SK-N-SH (cell line): ENCODE data around the gene NSUN7. TPM values are rescaled to one million over a fixed set of nuclear protein-coding genes. Genes with fewer than 3 reads are reported as not detected.

Experiments used
- CTCF ChIA-PET: fragments of 300-600, 350-600 bp; formaldehyde crosslinking; extraction: SDS; loops from one replicate; lab custom pipeline; 2021; lab: Yijun Ruan, JAX
- POLR2A ChIA-PET: fragments of 350-600 bp; sonication (Branson Sonifier 250); formaldehyde crosslinking; extraction: SDS; loops from one replicate; lab custom pipeline; 2020; ENCODE audit warnings: antibody characterized with exemption, inconsistent platforms; lab: Yijun Ruan, JAX
- DNase-seq: peaks from one replicate; pipeline ENCODE4 v3.0.0; 2012
- H2AFZ ChIP-seq: fragments of 200-600 bp; sonication (generic); 2 replicates; pipeline ENCODE4 v1.8.1; 2016; ENCODE audit warnings: antibody characterized with exemption, mild to moderate bottlenecking, low read depth
- H3F3A ChIP-seq: fragments of 200-600 bp; sonication (generic); replicated peaks from 2 replicates; pipeline ENCODE3; 2016; ENCODE audit warnings: antibody characterized with exemption, mild to moderate bottlenecking; ENCODE audit not compliant: insufficient read depth
- H3K27ac ChIP-seq, 2 experiments: fragments of 200-500 bp in 1 of 2; fragments of 200-600 bp in 1 of 2; sonication (Bioruptor generic) in 1 of 2; sonication (generic), shearing (Covaris generic) in 1 of 2; 2 replicates each; pipeline versions ENCODE4 v1.5.1 to v1.6.1; 2014 to 2016; ENCODE audit warnings: low read depth in 2 of 2, inconsistent platforms in 1 of 2, low read length in 1 of 2, mild to moderate bottlenecking in 1 of 2, mixed read lengths in 1 of 2
- H3K27me3 ChIP-seq: fragments of 200-600 bp; sonication (generic), shearing (Covaris generic); 2 replicates; pipeline ENCODE4 v1.6.1; 2016; ENCODE audit warnings: mixed run types; ENCODE audit not compliant: insufficient read depth
- H3K36me3 ChIP-seq, 2 experiments: fragments of 200-500 bp in 1 of 2; fragments of 200-600 bp in 1 of 2; sonication (Bioruptor generic) in 1 of 2; sonication (generic) in 1 of 2; replicated peaks in 1 of 2; 2 replicates each; pipeline versions ENCODE3 to v1.5.1; 2014 to 2016; ENCODE audit warnings: low read length in 1 of 2, mild to moderate bottlenecking in 1 of 2; ENCODE audit not compliant: insufficient read depth in 2 of 2, control insufficient read depth in 1 of 2
- H3K4me1 ChIP-seq, 2 experiments: fragments of 200-500 bp in 1 of 2; fragments of 200-600 bp in 1 of 2; sonication (Bioruptor generic) in 1 of 2; sonication (generic), shearing (Covaris generic) in 1 of 2; 2 replicates each; pipeline versions ENCODE4 v1.5.1 to v1.6.1; 2014 to 2016; ENCODE audit warnings: low read depth in 1 of 2, low read length in 1 of 2, mixed run types in 1 of 2; ENCODE audit not compliant: insufficient read depth in 2 of 2, control insufficient read depth in 1 of 2
- H3K4me2 ChIP-seq: fragments of 200-600 bp; sonication (generic), shearing (Covaris generic); 2 replicates; pipeline ENCODE4 v1.6.1; 2017; ENCODE audit warnings: mixed run types
- H3K4me3 ChIP-seq, 2 experiments: fragments of 200-500 bp in 1 of 2; fragments of 200-600 bp in 1 of 2; sonication (Bioruptor generic) in 1 of 2; sonication (generic), shearing (Covaris generic) in 1 of 2; 2 replicates each; pipeline versions ENCODE4 v1.5.1 to v1.8.1; 2014 to 2016; ENCODE audit warnings: low read depth in 2 of 2, inconsistent platforms in 1 of 2, low read length in 1 of 2, mild to moderate bottlenecking in 1 of 2, mixed read lengths in 1 of 2, moderate library complexity in 1 of 2
- H3K79me2 ChIP-seq: fragments of 200-600 bp; sonication (generic); 2 replicates; pipeline ENCODE4 v1.8.1; 2017; ENCODE audit warnings: mild to moderate bottlenecking; ENCODE audit not compliant: insufficient read depth
- H3K9ac ChIP-seq: fragments of 200-600 bp; sonication (generic); 2 replicates; pipeline ENCODE4 v1.6.1; 2017; ENCODE audit warnings: mixed run types
- H3K9me2 ChIP-seq: fragments of 200-600 bp; sonication (generic); 2 replicates; pipeline ENCODE4 v1.6.1; 2017; ENCODE audit warnings: mixed run types
- H3K9me3 ChIP-seq: fragments of 200-600 bp; sonication (generic); 2 replicates; pipeline ENCODE4 v1.6.1; 2017; ENCODE audit warnings: mixed run types, mild to moderate bottlenecking, moderate library complexity
- H4K20me1 ChIP-seq: fragments of 200-600 bp; sonication (generic); 2 replicates; pipeline ENCODE4 v1.6.1; 2017; ENCODE audit warnings: mild to moderate bottlenecking, mixed run types; ENCODE audit not compliant: insufficient read depth
- ELF1 ChIP-seq: IDR thresholded peaks from 2 replicates; pipeline ENCODE4 v1.4.0; 2012
- EZH2phosphoT487 ChIP-seq: fragments of 200-600 bp; sonication (generic); IDR thresholded peaks from 2 replicates; pipeline ENCODE4 v1.6.1; 2017; ENCODE audit warnings: low read depth, mixed run types, mild to moderate bottlenecking, antibody characterized with exemption, moderate library complexity, borderline replicate concordance
- FOXM1 ChIP-seq: IDR thresholded peaks from 2 replicates; pipeline ENCODE4 v1.4.0; 2012; ENCODE audit warnings: low read depth, mild to moderate bottlenecking
- GABPA ChIP-seq: IDR thresholded peaks from 2 replicates; pipeline ENCODE4 v1.4.0; 2012; ENCODE audit warnings: low read depth, mild to moderate bottlenecking
- MXI1 ChIP-seq: IDR thresholded peaks from 2 replicates; pipeline ENCODE4 v1.6.1; 2012; ENCODE audit warnings: mild to moderate bottlenecking, low read depth, low read length, improper control_type of control experiment
- NFIC ChIP-seq: IDR thresholded peaks from 2 replicates; pipeline ENCODE4 v1.4.0; 2012; ENCODE audit warnings: borderline replicate concordance
- POLR2AphosphoS5 ChIP-seq: IDR thresholded peaks from 2 replicates; pipeline ENCODE4 v1.6.1; 2012; ENCODE audit warnings: low read depth, low read length
- SIN3A ChIP-seq: IDR thresholded peaks from 2 replicates; pipeline ENCODE4 v1.6.1; 2012; ENCODE audit warnings: low read depth, mild to moderate bottlenecking, low read length, moderate library complexity, borderline replicate concordance
- TCF12 ChIP-seq: IDR thresholded peaks from 2 replicates; pipeline ENCODE4 v1.4.0; 2012
- TEAD4 ChIP-seq: IDR thresholded peaks from 2 replicates; pipeline ENCODE4 v1.4.0; 2012; ENCODE audit warnings: mild to moderate bottlenecking, borderline replicate concordance; ENCODE audit not compliant: insufficient read depth
- USF2 ChIP-seq: fragments of 150-350 bp; IDR thresholded peaks from 2 replicates; pipeline ENCODE4 v1.6.1; 2017; ENCODE audit warnings: antibody characterized with exemption, low read length, low read depth, borderline replicate concordance
- YY1 ChIP-seq: IDR thresholded peaks from 2 replicates; pipeline ENCODE4 v1.4.0; 2012; ENCODE audit warnings: low read depth, mild to moderate bottlenecking
- WGBS: methylation state at CpG from one replicate; pipeline ENCODE4 v1.1.6; 2017; ENCODE audit warnings: low lambda C conversion rate; 5-methylcytosine and 5-hydroxymethylcytosine counted together
- polyA plus RNA-seq, 3 experiments: library from polyadenylated mRNA; depleted of rRNA; stranded (reverse); fragments of >200 nt; gene quantifications; 2 replicates each; pipeline ENCODE4 v1.2.3, GENCODE V29; 2012
- small RNA-seq, 7 experiments: library from RNA; depleted of rRNA; stranded (forward); fragments of <200 nt; gene quantifications; one replicate each; pipeline ENCODE3, GENCODE V24; 2012

The NSUN7 gene
- polyA plus RNA-seq, 1 of the 3 experiments (the other 2 are of a cell fraction) = 0.28 TPM

- Histone ChIP-seq H3K9ac (no peak overlapping the region), H4K20me1 (no peaks in the 10 kb centered on the region), H3K9me2 (no peaks in the 10 kb centered on the region), H3K27me3 (no peaks in the 10 kb centered on the region), H3F3A (peaks cover 2% of the 10 kb centered on the region), H3K9me3 (no peaks in the 10 kb centered on the region), H3K79me2 (no peaks in the 10 kb centered on the region), H3K4me1 (no peaks in the 10 kb centered on the region; a peak in 1 of 4 replicates), H3K4me3 (no peak overlapping the region), H2AFZ (no peak overlapping the region), H3K4me2 (no peak overlapping the region), H3K27ac (no peak overlapping the region), H3K36me3 (peaks cover 0 to 18% of the 10 kb centered on the region in 2 experiments)
- POLR2A ChIA-PET = no interaction called here
- TF ChIP-seq MXI1 (no peak), POLR2AphosphoS5 (no peak), TCF12 (no peak), TEAD4 (no peak)
- DNase-seq = no peak
- CTCF ChIA-PET = interaction anchor here (1.7 kb wide), 1 partner anchor 70 kb away, joined by 5 read pairs; no protein-coding TSS in a partner anchor
- 91% methylated on average over 2 of the region's 2 CpGs for whole genome bisulfite sequencing
These were observed 108.2 kb downstream of the NSUN7 start for GRCh38 chr4:40857956-40858355.

GRCh38 chr4:40858962-40859361, 109.2 kb downstream of the NSUN7 start:
- no peaks in the 10 kb centered on the region for H4K20me1 ChIP-seq
- CTCF ChIA-PET = no interaction called here
- no peak overlapping the region for H3K27ac ChIP-seq
- POLR2A ChIA-PET = no interaction called here
- H3K9me3 ChIP-seq = no peaks in the 10 kb centered on the region
- no peak overlapping the region for H3K9ac ChIP-seq
- no peaks in the 10 kb centered on the region; a peak in 1 of 4 replicates for H3K4me1 ChIP-seq
- DNase-seq = no peak
- H3K4me2 ChIP-seq = no peak overlapping the region
- 100% methylated on average over 2 of the region's 2 CpGs for WGBS
- H3K79me2 ChIP-seq = no peaks in the 10 kb centered on the region
- no peaks in the 10 kb centered on the region for H3K27me3 ChIP-seq
- H3K36me3 ChIP-seq = peaks cover 0 to 18% of the 10 kb centered on the region in 2 experiments
- H3F3A ChIP-seq = peaks cover 2% of the 10 kb centered on the region
- no peak overlapping the region for H2AFZ ChIP-seq
- no peak for TF ChIP-seq SIN3A
- TF ChIP-seq YY1 = no peak
- no peak for TF ChIP-seq EZH2phosphoT487
- TF ChIP-seq FOXM1 = no peak
- no peak for TF ChIP-seq USF2
- TF ChIP-seq NFIC = no peak
- TF ChIP-seq GABPA = no peak
- no peak for TF ChIP-seq ELF1
- H3K9me2 ChIP-seq = no peaks in the 10 kb centered on the region
- H3K4me3 ChIP-seq = no peak overlapping the region

Small RNA genes lying within 50 kb of the gene (small RNA-seq; reads per million reads assigned to genes)
- 0 reads per million in 7 experiments for gene RF00019

Other genes starting within 250 kb of the NSUN7 start
- 4.7 and 6.8 TPM in 2 replicates for gene RBM47, start 120.1 kb upstream of the NSUN7 start, polyA plus RNA-seq (2012; rRNA removed)